GM08714 (cell line): ENCODE measurements around the gene LDB2.

Experiments used
- H3K4me3 ChIP-seq: fragments of 200-500 bp; sonication (Bioruptor generic); 2 replicates; pipeline ENCODE4 v1.5.1; 2014; ENCODE audit warnings: mild to moderate bottlenecking, low read length, inconsistent platforms
- ZNF274 ChIP-seq: IDR thresholded peaks from 2 replicates; pipeline ENCODE4 v1.6.1; 2012; ENCODE audit warnings: mild to moderate bottlenecking, low read depth, low read length

The LDB2 gene

DNA sequence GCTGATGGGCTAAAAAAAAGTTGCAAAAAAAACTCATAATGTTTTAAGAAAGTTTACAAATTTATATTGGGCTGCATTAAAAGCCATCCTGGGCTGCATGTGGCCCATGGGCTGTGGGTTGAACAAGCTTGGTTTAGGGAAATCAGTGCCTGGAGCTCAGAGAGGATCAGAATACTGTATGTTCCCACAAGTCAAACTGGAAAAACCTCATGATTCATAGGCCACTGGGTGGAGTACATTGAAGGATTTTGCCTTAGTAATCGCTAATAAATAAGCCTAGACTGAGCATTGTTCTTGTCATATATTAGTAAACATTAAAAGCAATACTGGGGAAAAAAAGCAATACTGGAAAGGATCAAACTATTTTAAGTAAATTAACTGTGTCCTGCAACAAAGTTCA lies 425.9 kb downstream of the LDB2 start:
- H3K4me3 ChIP-seq = no peak overlapping the region
- TF ChIP-seq ZNF274 = no peak

DNA sequence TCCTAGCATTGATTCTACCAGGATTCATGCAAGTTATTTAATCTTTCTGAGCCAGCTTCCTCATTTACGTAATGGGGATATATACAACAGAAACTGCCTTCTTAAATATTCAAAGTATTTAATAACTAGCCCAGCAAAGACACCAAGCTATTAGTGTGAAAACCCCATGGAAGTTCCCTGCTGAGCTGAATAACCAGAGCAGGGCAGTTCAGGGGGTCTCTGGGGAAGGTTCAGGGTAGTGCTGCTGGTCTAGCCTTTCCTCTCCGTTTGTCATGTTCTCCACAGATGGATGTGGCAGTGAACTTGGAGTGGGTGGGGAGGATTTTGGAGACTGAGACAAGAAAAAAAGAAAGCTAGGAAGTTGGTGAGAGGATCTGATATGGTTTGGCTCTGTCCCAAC lies 431.4 kb downstream of the LDB2 start:
- TF ChIP-seq ZNF274 = no peak

DNA sequence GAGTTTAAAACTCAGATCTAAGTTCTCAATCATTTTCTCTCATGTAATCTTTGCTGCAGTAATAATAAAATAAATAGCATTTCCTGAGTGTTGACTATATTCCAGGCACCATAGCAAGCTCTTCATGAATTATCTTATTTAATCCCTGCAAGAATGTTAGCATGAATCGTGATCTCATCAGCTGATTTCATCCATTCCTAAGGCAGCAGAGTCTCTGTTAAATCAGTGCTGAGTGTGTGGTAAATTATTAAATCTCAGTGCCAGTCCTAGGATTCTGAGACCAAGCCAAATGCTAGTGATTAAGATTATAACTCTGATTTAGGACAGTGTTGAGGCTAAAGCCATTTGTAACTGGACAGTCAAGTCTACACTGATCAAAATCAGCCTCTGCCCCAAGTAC lies 431.9 kb downstream of the LDB2 start:
- no peak for TF ChIP-seq ZNF274
- no peak overlapping the region for H3K4me3 ChIP-seq

More for the DNA sequence above, 431.4 kb downstream of the LDB2 start:
- no peak overlapping the region for H3K4me3 ChIP-seq

DNA sequence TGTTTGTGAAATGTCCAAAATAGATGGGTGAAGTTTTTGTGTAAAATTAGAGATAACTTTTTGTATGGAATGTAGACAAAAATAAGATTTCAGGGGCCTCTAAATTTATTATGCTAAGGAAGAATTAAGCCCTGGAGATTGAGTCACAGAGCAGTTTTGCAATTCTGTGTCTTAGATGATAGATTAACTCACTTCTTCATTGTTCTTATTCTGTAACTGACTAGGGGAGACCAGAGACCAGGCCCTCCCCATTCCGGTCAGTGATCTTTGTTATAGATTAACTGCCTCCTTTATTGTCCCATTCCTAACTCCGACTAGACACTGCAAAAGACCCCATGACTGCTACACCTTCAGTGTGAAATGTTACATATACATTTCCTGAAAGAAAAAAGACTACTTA lies 433.8 kb downstream of the LDB2 start:
- TF ChIP-seq ZNF274 = no peak
- H3K4me3 ChIP-seq = no peak overlapping the region

DNA sequence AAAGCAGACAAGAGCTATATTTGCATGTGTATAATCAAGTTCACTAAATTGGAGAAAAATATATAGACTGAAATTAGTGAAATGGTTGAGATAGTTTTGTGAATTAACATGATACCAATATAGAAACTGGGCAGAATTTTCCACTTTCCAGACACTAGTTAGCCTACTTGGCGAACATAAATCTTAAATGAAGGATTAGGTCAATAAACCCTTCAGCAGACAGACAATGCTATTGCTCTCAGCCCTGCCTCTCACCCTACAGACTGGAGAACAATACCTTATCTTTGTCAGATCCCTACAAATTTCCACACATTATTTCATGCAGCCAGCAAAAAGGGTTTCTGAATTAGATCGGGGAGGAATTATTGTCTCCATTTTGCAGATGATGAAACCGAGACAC lies 435.8 kb downstream of the LDB2 start:
- TF ChIP-seq ZNF274 = no peak
- no peak overlapping the region for H3K4me3 ChIP-seq

DNA sequence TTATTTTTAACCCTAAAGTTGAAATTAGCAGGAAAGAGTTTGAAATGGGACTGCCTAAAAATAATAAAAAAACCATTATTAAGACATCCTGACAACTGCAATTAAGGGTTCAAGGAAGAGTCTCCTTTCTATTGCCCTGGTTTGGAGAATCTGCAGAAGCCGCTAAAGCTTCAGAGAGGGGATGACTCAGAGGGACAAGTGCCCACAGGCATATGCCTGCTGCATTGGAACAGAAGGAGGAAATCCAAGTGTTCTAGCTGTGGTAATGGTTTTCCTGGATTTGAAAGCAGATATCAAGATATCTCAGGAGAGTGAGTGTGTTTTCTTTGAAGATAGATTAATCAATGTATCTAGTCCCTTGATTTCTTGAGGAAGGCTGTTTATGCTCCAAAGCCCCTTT lies 437.1 kb downstream of the LDB2 start:
- no peak overlapping the region for H3K4me3 ChIP-seq
- no peak for TF ChIP-seq ZNF274

DNA sequence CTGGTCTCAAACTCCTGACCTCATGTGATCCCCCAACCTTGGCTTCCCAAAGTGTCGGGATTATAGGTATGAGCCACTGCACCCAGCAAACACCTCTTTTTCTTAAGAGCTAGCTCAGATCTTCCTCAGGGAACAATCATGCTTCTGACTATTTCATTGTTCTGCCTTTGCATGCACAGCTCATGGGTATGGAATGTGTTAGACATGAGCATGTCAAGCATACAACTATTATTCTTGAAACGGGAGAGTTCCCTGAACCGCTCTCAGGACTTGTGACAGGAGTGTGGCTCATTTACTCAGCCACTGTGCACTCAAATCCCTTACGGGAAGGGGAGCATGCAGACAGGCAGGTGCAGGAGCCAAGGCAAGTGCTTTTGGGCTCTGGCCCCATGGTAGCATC lies 440.5 kb downstream of the LDB2 start:
- TF ChIP-seq ZNF274 = no peak

More for the DNA sequence above, 440.5 kb downstream of the LDB2 start:
- H3K4me3 ChIP-seq = no peak overlapping the region
